Endothelial cell of umbilical vein (primary cell): ENCODE data around the gene TULP1.

Source experiments
- EZH2 ChIP-seq: IDR thresholded peaks from 2 replicates; pipeline ENCODE4 v1.6.1; 2012; ENCODE audit warnings: borderline replicate concordance, low read depth, mild to moderate bottlenecking, moderate library complexity, low read length, inconsistent platforms; ENCODE audit not compliant: severe bottlenecking
- JUN ChIP-seq: IDR thresholded peaks from 2 replicates; pipeline ENCODE4 v1.6.1; 2011; ENCODE audit warnings: borderline replicate concordance, low read depth; ENCODE audit not compliant: insufficient read length, insufficient read depth
- MAX ChIP-seq: IDR thresholded peaks from 2 replicates; pipeline ENCODE4 v1.6.1; 2011; ENCODE audit not compliant: insufficient read depth, insufficient read length
- POLR2AphosphoS5 ChIP-seq: IDR thresholded peaks from 2 replicates; pipeline ENCODE4 v1.6.1; 2012; ENCODE audit warnings: low read depth, mild to moderate bottlenecking, control low read depth, low read length, moderate library complexity; ENCODE audit not compliant: insufficient read depth
- TF ChIP-seq, protein P1 (sequence below), 2 donors: IDR thresholded peaks; 1 replicate in 1 of 2; 2 replicates in 1 of 2; pipeline ENCODE4 v1.5.1; 2011; ENCODE audit warnings: low read length in 2 of 2, mild to moderate bottlenecking in 2 of 2, moderate library complexity in 2 of 2, control low read depth in 1 of 2, inconsistent platforms in 1 of 2, low read depth in 1 of 2; ENCODE audit not compliant: insufficient read depth in 1 of 2; ENCODE audit errors: extremely low read depth in 1 of 2

DNA sequence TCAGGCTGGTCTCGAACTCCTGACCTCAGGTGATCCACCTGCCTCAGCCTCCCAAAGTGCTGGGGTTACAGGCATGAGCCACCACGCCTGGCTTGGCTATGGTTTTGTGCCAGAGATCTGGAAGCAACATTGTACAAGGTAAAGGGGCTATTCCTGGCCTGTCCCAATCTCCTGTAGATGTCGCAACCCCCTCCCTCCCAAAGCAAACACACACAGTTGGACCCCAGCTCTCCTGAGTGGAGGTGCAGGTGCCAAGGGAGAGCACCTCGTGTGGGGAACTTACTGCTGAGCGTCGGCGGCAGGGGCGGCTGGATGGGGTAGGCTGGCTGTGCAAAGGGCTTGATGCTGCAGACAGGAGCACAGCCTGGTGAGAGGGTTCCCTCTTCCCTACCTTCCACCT is 35.7 kb downstream of the TULP1 start:
- TF ChIP-seq, protein P1, sequence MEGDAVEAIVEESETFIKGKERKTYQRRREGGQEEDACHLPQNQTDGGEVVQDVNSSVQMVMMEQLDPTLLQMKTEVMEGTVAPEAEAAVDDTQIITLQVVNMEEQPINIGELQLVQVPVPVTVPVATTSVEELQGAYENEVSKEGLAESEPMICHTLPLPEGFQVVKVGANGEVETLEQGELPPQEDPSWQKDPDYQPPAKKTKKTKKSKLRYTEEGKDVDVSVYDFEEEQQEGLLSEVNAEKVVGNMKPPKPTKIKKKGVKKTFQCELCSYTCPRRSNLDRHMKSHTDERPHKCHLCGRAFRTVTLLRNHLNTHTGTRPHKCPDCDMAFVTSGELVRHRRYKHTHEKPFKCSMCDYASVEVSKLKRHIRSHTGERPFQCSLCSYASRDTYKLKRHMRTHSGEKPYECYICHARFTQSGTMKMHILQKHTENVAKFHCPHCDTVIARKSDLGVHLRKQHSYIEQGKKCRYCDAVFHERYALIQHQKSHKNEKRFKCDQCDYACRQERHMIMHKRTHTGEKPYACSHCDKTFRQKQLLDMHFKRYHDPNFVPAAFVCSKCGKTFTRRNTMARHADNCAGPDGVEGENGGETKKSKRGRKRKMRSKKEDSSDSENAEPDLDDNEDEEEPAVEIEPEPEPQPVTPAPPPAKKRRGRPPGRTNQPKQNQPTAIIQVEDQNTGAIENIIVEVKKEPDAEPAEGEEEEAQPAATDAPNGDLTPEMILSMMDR (IDR thresholded peaks at IDR 0.05; ENCODE audit: extremely low read depth in 1 of 2, insufficient read depth in 1 of 2, low read depth in 1 of 2, low read length in 2 of 2): no peak
- TF ChIP-seq EZH2 (no peak), JUN (no peak), MAX (no peak), POLR2AphosphoS5 (no peak)
